A172 (cell line): Measurements from ENCODE around the gene MRPL23. TPM values are rescaled to one million over a fixed set of nuclear protein-coding genes. Genes with fewer than 3 reads are reported as not detected.
"Not testable (repeated sequence)": the region's sequence is repeated elsewhere in the genome, so short reads cannot be mapped to it uniquely, and the experiment has no call there.

Source experiments
- DNase-seq: peaks from one replicate; pipeline ENCODE4 v3.0.0-alpha.2; 2015; ENCODE audit warnings: low spot score
- total RNA-seq: library from RNA; depleted of rRNA; stranded (reverse); fragments of >200 nt; shearing (Covaris generic); gene quantifications from 2 replicates; pipeline ENCODE4 v1.2.3, GENCODE V29; 2014

Gene MRPL23
- total RNA-seq, 1 experiment from 2014 or later = 292 TPM

DNA sequence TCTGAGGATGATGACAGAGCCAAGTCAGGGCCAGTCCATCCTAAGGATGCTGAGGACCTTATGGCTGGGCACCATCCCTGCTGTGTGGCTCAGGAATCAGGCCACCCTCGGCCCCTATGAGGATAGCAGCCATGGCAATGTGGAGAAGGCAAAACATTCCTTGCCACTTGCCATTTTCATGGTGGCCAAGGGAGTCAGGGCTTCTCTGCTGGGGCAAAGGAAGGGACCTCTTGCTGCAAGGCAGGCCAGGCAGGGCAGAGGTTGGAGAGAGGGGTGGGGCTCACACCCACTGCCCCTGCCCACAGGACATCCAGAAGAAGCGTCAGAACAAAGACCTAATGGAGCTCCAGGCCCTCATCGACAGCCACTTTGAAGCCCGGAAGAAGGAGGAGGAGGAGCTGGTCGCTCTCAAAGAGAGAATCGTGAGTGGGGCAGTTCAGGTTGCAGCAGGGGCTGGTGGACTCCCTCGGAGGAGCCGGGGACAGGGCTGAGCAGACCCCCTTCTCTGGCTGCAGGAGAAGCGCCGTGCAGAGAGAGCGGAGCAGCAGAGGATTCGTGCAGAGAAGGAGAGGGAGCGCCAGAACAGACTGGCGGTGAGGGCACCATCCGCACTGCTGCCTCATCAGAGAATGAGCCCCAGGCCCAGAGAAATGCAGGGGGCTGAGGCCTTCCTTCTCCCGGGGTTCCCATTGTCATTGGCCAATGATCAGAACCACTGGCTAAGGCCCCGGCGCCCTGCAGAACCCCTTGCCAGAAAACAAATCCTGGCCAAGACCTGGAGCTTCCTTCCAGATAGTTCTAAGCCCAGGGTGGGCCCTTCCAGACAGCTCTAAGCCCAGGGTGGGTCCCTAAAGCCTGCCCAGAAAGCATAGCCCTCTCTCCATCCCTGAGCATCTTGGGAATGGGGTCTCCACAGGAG, 13.5 kb upstream of the MRPL23 start:
- no peak for DNase-seq

DNA sequence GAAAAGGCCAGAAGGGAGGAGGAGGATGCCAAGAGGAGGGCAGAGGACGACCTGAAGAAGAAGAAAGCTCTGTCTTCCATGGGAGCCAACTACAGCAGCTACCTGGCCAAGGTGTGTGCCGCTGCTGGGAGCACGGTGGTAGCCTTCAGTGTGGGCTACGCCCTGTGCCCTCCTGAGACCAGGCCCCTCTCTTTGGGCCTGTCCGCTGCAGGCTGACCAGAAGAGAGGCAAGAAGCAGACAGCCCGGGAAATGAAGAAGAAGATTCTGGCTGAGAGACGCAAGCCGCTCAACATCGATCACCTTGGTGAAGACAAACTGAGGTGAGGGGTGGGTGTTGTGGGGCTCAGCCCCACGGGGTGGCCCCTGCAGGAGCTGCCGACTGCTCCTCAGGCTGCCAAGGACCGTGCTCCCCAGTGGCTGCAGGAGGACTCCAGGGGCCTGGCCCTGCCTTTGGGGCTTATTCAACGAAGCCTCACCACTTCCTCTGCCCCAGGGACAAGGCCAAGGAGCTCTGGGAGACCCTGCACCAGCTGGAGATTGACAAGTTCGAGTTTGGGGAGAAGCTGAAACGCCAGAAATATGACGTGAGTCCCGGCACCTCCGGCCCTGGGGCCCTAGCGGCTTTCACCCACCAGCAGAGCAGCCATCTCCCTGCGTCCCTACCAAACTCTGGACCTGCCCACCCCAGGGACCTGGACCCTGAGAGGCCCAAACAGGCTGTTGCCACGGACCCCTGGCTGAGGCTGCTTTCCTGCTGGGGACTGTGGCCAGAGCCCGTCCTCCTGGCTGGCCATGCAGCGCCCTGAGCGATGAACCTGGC, 12.6 kb upstream of the MRPL23 start:
- DNase-seq = no peak

DNA sequence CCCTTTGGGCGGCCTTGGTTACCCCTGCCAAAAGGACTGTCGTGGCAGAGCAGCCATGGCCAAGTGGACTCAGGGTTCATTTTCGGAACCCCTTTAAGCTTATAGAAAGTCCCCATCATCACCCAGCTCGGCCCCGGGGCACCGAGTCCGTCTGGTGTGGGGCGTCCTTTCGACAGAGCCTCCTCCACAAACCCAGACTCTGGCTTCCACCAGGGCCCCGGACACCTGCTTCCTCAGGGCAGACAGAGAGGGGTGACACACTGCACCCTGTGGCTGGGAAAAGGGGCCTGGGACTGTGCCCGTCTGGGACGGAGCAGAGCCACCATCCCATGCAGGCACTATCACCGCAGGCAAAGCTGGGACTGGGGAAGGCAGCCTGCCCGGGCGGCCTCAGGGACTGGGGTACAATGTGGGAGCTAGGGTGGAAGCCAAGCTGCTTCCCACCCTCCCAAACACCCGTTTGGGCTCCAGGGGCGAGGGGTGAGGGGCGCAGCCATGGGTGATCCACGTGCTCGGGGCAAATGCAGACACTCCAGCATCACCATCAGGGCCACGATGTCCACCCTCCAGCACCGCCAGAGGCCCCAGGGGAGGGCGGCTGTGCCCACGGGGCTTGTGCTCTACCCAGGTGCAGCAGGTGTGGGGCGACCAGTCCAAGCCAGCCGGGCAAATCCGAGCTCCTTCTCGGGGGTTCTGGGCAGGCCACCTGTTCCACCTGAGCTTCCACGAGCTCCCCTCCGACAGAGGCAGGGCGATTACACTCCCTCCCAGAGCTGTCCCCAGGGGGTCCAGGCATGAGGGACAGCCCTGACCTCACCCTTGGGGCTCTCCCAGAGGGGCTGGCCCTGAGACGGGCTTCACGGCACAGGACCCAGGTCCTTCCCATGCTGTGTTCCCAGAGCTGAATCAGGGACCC, 11.7 kb upstream of the MRPL23 start:
- no peak for DNase-seq

DNA sequence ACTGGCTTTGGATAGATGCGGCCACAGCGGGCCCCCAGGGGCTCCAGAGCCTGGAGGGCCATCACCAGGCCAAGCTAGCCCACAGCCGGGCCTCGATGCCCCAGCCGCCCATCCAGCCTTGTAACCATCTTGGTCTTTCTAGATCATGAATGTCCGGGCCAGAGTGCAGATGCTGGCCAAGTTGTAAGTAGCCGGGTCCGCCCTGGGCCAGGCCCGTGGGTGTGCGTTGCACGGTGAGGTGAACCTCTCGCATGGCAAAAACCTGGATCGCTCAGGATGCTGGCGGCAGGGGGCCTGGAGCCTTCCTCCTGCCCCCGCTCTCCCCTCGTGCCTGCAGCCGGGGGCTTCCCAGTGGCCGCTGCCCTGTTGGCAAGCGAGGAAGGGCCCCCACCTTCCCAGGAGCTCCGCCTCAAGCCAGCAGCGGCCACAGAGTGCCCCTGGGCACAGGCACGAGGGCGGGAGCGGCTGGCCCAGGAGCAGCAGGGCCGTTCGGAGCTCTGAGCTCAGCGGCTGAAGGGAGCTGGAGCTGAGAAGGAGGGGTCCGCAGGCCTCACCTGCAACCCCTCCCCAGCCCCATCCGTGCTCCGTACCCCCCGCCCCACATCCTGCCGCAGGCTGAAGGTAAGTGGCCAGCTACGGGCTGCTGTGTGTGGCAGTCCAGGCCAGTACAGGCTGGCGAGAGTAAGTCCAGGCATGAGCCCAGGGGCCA, 10.9 kb upstream of the MRPL23 start:
- DNase-seq = no peak

DNA sequence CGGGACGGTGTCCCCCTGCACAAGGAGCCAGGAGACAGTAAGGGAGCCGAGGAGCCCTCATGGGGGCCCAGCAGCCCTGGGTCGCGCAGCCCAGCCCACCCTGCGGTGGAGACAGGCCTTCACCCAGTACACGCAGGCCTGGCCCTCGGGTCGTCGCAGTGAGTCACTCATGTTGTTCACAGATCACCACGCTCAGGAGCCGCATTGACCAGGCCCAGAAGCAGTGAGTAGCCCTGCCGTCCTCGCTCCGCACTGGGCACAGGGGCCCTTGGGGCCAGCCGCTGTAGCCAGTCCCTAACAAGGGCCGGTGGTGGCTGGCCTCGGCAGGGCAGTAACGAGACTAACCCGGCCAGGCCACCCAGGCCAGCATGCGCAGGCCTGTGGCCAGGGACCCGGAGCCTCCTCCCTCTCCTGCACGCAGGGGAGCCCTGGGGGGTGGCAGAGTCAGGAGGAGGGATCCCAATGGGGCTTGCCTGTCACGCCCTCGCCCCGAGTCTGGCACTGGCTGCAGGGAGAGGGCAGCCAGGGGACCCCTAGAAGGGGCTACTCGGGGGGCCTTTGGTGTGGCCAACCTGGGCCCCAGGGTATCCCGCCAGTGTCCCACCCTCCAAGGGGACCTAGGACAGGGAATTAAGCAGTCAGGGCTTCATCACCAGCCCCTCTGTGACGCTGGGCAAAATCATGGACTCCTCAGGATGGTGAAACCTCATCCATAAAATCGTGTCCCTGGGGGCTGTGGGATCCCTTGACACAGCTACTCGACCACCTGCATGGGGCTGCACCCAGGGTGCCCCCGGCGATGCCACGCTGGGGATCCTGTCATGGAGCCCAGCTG, 10.1 kb upstream of the MRPL23 start:
- DNase-seq = no peak

DNA sequence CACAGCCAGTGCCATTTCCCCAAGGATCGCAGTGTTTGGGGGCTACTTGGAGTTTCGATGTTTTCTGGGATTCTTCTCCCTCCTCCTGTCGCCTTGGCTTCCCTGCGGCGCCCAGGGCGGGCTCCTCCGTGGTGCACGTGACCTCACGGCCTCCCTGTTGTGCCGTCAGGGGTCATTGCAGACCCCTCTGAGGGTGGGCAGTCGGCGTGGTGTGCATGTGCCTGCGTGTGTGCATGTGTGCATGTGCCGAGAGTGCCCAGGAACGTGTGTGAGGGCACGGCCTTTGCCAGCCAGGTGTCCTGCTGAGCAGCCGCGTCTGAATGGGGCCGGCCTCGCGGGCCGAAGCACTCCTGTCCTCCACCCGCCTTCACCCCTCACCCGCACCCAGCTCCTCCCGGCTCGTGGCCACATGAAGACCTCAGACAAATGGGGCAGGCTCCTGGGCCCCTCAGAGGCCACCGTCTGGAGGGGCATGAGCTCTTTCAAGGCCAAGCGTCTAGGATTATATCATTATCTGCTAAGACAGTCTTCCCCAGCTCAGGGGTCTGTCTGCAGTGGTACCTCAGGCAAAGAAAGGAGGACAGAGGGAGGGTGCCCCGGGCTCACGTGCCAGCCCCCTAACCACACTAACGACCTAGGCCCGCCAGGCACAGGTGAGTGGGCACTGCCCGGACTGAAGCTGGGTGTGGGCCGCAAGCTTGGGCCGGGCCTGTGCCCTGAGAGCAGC, 9.4 kb upstream of the MRPL23 start:
- no peak for DNase-seq

DNA sequence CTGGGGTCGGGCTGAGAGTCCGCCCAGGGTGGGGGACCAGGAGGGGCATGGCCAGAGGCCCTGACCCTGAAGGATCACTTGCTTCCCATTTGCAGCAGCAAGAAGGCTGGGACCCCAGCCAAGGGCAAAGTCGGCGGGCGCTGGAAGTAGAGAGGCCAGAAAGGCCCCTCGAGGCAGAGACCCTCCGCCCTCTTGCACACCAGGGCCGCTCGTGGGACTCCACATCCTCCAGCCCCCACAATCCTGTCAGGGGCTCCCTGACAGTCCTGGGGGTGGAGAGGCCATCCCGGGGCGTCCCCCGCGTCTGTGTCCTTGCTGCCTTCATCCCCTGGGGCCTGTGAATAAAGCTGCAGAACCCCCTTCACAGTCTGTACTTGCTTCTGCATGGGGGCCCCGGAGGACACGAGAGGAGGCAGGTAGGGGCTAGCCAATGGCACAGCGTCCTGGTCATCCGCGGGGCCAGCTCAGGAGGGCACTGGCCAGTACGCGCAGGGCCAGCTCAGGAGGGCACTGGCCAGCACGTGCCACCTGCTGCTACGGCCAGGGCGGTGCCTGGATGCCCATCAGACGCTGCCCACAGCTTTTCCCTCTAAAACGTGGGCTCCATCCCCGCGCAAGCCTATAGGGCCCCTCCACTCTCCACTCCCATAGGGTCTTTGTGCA, 8.7 kb upstream of the MRPL23 start:
- no peak for DNase-seq

DNA sequence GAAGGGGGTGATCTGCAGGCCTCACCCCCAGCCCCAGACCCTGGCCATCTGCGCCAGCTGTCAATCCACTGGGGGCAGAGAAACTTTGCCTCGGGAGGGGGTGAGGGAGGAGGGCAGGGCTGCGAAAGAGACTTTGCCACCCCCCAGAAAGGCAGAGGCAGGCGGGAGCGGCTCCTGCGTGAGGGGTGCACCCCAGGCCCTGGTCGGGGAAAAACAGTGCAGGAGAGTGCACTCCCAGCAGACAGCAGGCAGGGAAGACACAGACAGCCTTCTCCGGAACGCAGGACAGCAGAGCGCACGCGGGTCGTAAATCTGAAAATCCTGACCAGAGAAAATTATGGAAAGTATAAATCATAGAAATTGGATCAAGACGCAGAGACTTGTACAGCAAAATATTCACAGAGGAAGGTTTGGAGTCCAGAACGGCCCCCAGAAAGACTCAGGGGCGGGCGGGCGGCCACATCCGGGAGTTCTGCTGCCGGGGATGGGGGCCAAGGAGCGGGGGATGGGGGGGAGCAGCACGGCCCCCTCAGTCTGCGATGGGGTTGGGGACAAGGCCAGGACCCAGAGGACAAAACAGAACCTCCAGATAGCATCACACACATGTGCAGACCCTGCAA, 8.0 kb upstream of the MRPL23 start:
- no peak for DNase-seq

DNA sequence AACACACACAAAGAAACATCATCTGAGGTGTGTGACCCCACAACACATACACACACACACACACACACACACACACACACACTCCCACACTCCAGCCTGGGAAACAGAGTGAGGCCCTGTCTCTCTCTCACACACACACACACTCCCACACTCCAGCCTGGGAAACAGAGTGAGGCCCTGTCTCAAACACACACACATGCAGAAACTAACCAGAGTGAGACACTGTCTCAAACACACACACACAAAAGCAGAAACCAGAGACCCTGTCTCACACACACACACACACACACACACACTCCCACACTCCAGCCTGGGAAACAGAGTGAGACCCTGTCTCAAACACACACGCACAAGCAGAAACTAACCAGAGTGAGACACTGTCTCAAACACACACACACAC, 7.3 kb upstream of the MRPL23 start:
- not testable (repeated sequence) for DNase-seq

DNA sequence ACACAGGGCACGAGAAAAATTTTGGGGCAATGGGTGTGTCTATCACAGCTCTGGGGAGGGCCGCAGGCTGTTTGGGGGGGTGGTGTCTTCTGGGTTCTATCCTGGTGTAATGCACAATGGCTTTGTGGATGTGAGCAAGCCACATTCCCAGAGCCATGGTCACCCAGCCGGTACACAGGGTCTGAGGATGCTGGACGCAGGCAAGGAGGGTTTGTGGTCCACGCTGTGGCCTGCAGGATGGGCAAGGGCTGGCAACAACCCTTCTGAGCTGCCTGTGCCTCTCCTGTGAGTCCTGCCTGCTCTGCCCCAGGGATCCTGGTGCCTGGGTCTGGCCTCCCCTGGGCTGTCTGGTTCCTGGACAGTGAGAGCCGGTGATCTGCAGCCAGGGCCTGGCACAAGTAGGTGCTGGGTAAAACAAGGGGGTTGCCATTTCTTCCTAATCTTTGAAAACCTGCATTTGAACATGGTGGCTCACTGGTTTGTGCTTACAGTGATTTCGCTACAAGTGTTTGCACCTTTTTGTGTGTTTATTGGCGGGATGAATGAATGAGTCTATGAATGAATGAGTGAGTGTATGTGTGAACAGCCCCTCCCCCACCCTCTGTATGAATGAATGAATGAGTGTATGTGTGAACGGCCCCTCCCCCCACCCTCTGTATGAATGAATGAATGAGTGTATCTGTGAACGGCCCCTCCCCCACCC, 4.4 kb upstream of the MRPL23 start:
- no peak for DNase-seq

DNA sequence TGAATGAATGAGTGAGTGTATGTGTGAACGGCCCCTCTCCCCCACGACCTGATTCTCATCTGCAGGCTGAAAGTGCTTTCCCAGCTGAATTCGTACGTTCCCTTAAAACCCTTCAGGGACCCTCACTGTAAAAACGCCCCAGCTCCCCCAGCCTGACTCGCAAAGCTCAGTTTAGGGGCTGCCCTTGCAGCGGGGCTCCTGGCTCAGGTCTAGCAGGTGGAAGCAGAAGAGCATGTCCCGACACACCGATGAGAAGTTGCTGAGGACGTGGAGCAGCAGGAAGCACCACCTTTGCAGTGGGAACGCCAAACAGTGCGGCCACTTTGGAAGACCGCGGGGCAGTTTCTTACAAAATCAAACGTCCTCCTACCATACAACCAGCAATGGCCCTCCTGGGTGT, 3.6 kb upstream of the MRPL23 start:
- no peak for DNase-seq

DNA sequence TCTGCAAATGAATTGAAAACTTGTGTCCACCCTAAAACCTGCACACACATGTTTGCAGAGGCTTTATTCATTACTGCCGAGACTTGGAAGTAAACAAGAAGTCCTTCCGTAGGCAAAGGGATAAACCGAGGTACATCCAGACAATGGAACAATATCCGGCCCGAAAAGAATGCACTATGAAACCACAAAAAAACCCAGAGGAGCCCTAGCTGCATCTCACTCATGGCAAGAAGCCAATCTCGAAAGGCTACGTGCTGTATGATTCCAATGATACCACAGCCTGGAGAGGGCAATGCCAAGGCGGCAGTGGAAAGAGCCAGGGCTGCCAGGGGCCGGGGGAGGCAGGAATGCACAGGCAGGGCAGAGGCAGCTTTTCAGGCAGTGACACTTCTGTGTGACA, 3.2 kb upstream of the MRPL23 start:
- DNase-seq = peak; percentile 78

DNA sequence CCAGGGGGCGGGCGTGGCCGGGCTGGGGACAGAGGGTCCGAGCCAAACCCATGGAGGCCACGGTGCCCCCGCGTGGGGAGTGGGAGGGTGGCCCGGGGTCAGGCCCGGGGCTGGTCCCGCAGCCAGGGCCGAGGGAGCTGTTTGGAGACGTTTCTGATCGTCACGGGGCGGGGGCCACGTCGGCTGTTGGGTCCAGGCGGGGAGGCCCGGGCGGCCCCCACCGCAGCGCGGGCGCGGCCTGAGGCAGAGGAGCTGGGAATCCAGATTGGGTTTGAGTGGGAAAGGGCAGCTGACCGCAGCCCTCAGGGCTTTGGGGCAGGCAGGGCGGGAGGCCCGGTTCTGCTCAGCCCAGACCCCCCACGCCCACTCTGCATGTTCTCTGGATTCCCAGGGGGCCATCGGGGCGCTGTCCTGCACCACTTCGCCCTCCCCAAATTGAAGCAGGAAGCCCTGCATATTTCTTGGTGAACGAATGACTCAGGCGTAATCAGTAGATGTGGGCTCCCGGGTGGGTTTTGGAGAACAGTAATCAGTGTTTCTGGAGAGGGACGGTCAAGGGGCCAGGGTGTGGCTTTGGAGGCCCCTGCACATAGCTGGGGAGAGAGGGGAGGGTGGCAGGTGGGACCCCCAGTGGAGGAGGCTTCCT, 583 bp downstream of the MRPL23 start:
- DNase-seq = no peak

DNA sequence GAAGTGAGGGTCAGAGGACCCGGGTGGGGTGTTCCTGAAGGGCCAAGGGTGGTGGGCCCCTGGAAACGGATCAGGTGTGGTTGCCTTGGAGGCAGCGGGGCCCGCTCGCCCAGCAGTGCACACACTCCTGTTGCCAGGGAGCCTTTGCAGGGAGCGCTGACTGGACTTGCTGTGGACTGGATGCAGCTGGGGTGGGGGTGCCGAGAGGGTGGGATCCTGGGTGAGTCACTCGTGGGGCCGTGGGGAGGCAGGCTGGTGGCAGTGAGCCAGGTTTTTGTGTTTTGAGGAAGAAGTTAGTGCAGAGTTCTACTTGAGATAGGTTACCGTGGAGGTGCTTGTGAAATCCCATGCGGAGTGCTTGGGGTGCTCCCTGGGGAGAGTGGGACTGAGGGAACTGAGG, 1.3 kb downstream of the MRPL23 start:
- no peak for DNase-seq

DNA sequence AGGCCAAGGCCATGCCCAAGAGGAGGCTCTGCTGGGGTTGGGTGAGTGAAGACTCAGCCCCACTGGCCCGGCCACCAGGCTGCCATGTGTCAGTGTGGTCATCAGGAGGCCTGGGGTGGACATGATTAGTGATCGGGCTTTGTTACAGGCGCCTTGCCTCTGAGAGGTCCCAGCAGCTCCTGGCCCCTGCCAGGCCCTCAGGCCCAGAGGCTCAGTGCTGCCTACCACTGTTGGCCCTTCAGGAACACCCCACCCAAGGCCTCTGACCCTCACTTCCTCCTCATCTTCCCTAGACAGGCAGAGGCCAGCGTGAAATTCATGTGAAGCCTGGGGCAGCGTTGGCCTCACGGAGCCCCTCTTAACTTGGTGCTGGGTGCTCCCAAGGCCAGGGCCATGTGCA, 2.2 kb downstream of the MRPL23 start:
- DNase-seq = no peak

DNA sequence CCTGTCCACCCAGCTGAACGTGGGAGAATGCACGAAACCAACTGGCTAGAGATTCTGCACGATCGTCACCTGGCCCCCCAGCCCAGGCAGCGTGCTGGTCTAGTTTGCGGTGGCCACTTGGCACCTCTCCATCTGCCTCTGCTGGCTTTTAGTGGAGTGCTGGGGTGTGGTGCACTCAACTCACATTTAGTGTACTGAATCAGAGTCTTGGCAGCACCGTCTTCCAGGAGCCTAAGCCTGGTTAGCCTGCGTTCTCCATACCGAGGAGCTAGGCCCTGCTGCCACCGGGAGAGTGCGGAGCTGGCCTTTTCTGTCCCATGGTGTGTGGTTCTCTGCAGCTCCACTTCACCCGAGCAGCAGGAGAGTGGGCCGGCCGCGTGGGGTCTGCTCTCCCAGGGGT, 2.8 kb downstream of the MRPL23 start:
- no peak for DNase-seq

DNA sequence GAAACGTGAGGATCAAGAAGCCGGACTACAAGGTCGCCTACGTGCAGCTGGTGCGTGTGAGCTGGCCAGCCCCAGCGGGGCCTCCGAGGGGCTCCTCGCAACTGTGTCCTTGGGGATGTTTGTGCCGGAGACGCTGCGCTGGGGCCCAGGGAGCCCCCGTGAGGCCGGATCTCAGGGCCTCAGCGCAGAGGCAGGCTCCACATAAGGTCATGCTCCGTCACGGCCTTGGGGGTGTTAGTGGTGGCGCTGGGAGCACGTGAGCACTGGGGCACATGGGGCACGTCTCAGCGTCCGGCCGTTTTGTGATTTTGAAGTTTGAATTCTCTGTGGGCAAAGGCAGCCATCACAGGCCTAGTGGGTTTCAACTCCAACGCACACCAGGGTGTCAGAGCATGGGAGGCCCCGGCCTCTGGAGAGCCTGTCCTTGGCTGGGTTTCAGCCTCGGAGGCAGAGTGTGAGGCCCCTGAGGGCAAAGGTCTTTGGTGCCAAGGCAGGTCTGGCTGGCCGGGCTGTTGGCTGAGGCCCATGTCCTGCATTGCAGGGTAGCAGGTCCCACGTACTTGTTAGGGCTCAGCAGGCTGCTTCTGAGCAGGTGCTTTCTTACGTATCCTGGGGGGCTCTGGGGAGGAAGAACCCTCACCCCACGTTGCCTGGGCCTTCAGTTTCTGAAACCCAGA, 5.8 kb downstream of the MRPL23 start:
- no peak for DNase-seq
